GM12875 (cell line): Measurements from ENCODE around the gene TBC1D14.

Experiments used
- H3K4me3 ChIP-seq: one replicate; pipeline ENCODE4 v1.5.1; 2011; ENCODE audit warnings: low read depth, low read length, control low read depth
- CTCF ChIP-seq: IDR thresholded peaks from 2 replicates; pipeline ENCODE4 v1.5.1; 2011; ENCODE audit warnings: low read depth, mild to moderate bottlenecking, control low read depth, inconsistent platforms, low read length, moderate library complexity, borderline replicate concordance; ENCODE audit not compliant: insufficient read depth

The TBC1D14 gene

GRCh38 chr4:6909113-6909969, at the start of gene TBC1D14:
Gene TBC1D14 (plus strand): TSS chr4:6909826. CDS start chr4:6923390, 13,564 bp downstream.
- peak within 1 kb of the TSS; percentile 62 for H3K4me3 ChIP-seq
- 0 out of 2 replicates have a peak, but pooled peaks have one; percentile 11 for TF ChIP-seq CTCF

- no peak overlapping the region for H3K4me3 ChIP-seq
- TF ChIP-seq CTCF: no peak
These were observed 41.2 kb upstream of the TBC1D14 start for GRCh38 chr4:6868386-6868785.

GRCh38 chr4:6869944-6870343, 39.7 kb upstream of the TBC1D14 start:
- TF ChIP-seq CTCF: no peak
- H3K4me3 ChIP-seq: no peak overlapping the region

- no peak for TF ChIP-seq CTCF
- no peak overlapping the region for H3K4me3 ChIP-seq
These were observed 36.3 kb upstream of the TBC1D14 start for GRCh38 chr4:6873291-6873690.

- TF ChIP-seq CTCF: peak; percentile 89
- no peak overlapping the region for H3K4me3 ChIP-seq
These were observed 35.7 kb upstream of the TBC1D14 start for GRCh38 chr4:6873792-6874461.

- TF ChIP-seq CTCF: no peak
- no peak overlapping the region for H3K4me3 ChIP-seq
These were observed 34.6 kb upstream of the TBC1D14 start for GRCh38 chr4:6874981-6875380.
